ENCODE results near the gene FAXC. TPM values are rescaled to one million over a fixed set of nuclear protein-coding genes. Genes with fewer than 3 reads are reported as not detected.

Gene FAXC
- total RNA-seq, 1 donor, result 2.2 TPM

GRCh38 chr6:99354983-99355382, 5.5 kb upstream of the FAXC start:
- no peak for TF ChIP-seq CTCF (IDR thresholded peaks at IDR 0.05; ENCODE audit: insufficient read depth, low read depth, low read length)
- DNase-seq (ENCODE audit: low read depth), result no peak
- no peak overlapping the region for H3K4me3 ChIP-seq (ENCODE audit: low read depth, low read length)

DNA sequence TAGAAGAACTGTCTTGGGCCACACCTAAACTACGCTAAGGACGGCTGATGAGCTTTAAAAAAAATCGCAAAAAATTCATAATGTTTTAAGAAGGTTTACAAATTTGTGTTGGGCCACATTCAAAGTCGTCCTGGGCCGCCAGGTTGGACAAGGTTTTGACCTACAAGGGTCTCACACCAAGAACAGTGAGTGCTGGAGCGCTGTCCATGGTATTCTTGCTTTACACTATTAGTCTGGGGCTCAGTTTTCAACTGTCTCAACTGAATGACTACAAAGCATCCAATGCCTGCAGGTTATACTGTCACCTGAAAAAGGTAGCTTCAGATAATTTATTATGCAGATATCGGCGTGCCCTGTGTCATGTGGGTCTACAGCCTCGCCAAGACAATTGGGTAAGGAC, 3.7 kb upstream of the FAXC start:
- TF ChIP-seq CTCF (IDR thresholded peaks at IDR 0.05; ENCODE audit: insufficient read depth, low read depth, low read length), result no peak
- H3K4me3 ChIP-seq (ENCODE audit: low read depth, low read length), result no peak overlapping the region
- no peak for DNase-seq (ENCODE audit: low read depth)

- no peak for TF ChIP-seq CTCF (IDR thresholded peaks at IDR 0.05; ENCODE audit: insufficient read depth, low read depth, low read length)
- no peak overlapping the region for H3K4me3 ChIP-seq (ENCODE audit: low read depth, low read length)
- no peak for DNase-seq (ENCODE audit: low read depth)
Measured at GRCh38 chr6:99350573-99350972, 1.1 kb upstream of the FAXC start.

DNA sequence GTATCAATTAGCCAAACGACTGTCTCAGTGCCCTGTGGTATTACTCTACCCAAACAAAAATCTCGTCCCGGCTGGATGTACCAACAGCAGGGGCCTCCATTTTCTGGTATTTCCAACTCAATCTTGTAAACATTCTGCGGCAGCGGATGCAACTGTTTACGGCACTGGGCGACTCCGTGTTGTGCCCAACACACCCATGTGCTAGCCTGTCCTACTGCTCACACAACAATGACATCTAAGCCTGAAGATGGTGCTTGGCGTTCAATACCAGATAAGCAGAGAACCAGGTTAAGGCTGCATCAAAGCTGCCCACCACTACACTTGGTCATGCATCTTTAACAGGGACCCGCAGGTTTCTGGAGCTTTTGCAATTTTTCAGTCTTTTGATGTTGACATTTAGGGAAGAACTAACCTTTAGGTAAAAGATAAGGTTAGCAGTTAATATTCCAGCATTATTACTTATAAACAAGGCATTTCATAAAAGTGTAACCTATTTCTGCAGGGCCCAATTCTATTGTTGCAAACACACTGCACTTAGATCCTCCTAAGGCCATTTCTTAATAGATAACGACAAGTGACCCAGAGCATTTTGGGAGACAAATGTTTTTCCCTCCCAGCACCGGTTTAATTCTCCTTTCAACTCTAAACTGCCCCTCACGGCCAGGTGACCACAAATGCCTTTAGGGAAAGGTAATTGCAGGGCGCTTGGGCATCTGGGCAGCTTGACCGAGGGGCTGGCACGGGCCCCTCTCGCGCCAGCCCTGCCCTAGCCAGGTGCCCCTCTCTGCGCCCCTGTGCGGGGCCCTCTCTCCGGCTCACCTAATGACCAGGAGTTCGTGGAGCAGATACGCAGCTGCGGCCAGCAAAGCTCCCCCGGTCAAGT, 945 bp downstream of the FAXC start:
- no peak for DNase-seq (ENCODE audit: low read depth)
- H3K4me3 ChIP-seq (ENCODE audit: low read depth, low read length), result peak overlapping the region; percentile 52

GRCh38 chr6:99347804-99348203, 1.7 kb downstream of the FAXC start:
- TF ChIP-seq CTCF (IDR thresholded peaks at IDR 0.05; ENCODE audit: insufficient read depth, low read depth, low read length), result no peak
- DNase-seq (ENCODE audit: low read depth), result no peak
- no peak overlapping the region for H3K4me3 ChIP-seq (ENCODE audit: low read depth, low read length)

More for the DNA sequence above, 945 bp downstream of the FAXC start:
- TF ChIP-seq CTCF (IDR thresholded peaks at IDR 0.05; ENCODE audit: insufficient read depth, low read depth, low read length), result no peak

GRCh38 chr6:99346595-99346994, 2.9 kb downstream of the FAXC start:
- no peak for TF ChIP-seq CTCF (IDR thresholded peaks at IDR 0.05; ENCODE audit: insufficient read depth, low read depth, low read length)
- H3K4me3 ChIP-seq (ENCODE audit: low read depth, low read length), result no peak overlapping the region
- DNase-seq (ENCODE audit: low read depth), result no peak

Data from fibroblast of villous mesenchyme (primary cell).